ENCODE results near the gene FAM241A. TPM values are rescaled to one million over a fixed set of nuclear protein-coding genes. Genes with fewer than 3 reads are reported as not detected.
"Not testable (repeated sequence)": the region's sequence is repeated elsewhere in the genome, so short reads cannot be mapped to it uniquely, and the experiment has no call there.

Gene FAM241A
- polyA plus RNA-seq, 5 donors = 2.2 to 3.6 (median 2.8) TPM

DNA sequence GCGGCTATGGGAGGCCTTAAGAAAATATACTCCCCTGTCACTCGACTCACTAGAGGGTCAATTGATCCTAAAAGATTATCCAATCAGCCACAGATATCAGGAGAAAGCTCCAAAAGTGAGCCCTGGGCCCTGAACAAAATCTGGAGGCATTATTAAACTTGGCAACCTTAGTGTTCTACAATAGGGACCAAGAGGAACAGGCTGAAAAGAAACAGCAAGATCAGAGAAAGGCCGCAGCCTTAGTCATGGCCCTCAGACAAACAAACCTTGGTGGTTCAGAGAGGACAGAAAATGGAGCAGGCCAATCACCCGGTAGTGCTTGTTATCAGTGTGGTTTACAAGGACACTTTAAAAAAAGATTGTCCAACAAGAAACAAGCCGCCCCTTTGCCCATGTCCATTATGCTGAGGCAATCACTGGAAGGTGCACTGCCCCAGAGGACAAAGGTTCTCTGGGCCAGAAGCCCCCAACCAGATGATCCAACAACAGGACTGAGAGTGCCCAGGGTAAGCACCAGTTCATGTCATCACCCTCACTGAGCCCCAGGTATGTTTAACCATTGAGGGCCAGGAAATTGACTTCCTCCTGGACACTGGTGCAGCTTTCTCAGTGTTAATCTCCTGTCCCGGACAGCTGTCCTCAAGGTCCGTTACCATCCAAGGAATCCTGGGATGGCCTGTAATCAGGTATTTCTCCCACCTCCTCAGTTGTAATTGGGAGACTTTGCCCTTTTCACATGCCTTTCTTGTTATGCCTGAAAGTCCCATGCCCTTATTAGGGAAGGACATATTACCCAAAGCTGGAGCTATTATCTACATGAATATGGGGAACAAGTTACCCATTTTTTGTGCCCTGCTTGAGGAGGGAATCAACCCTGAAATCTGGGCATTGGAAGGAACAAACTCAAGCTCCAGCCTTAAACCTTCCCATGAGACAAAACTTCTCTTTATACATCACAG lies 63.2 kb downstream of the FAM241A start:
- not testable (repeated sequence) for DNase-seq

DNA sequence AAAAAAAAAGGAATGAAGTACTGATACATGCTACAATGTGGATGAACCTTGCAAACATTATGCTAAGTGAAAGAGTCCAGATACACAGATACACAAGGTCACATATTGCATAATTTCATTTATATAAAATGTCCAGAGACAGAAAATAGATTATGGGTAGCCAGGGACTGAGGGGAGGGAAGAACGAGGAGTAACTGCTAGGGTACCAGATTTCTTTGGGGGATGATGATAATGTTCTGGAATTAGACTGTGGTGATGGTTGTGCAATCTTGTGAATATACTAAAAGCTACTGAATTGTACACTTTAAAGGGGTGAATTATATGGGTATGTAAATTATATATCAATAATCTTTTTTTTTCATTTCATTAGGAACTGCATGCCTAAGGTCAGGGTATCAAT lies 65.5 kb downstream of the FAM241A start:
- DNase-seq = no peak

DNA sequence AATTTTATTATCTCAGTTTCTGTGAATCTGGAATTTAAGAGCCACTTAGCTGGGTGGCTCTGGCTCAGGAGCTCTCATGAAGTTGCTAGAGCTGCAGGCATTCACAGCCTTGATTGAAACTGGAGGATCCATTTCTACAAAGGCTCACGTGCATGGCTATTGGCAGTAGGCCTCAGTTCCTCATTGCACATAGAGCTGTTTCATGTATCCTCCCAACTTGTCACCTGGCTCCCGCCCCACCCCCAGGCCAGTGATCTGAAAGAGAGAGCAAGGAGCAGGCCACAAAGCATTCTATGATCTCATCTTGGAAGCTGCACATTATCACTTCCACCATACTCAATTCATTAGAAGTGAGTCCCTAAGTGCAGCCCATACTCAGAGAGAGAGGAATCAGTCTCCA lies 67.8 kb downstream of the FAM241A start:
- DNase-seq = no peak

DNA sequence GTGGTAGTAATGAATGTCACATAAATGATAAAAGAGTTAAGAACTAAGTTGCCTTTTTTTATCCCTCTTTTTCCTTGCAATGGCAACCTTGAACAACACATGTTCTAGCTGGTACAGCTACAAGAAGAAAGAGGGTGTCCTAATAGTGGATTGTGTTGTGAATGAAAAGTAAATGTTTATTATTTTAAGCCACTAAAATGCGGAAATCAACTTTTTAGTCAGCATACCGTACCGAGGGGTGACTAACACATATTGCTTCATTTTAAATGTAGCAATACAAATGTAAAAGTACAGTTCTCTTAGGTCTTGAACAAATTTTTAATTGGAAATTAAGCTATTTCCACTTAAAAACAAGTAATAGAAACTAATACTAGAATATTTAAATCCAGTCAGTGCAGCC lies 68.6 kb downstream of the FAM241A start:
- no peak for DNase-seq

DNA sequence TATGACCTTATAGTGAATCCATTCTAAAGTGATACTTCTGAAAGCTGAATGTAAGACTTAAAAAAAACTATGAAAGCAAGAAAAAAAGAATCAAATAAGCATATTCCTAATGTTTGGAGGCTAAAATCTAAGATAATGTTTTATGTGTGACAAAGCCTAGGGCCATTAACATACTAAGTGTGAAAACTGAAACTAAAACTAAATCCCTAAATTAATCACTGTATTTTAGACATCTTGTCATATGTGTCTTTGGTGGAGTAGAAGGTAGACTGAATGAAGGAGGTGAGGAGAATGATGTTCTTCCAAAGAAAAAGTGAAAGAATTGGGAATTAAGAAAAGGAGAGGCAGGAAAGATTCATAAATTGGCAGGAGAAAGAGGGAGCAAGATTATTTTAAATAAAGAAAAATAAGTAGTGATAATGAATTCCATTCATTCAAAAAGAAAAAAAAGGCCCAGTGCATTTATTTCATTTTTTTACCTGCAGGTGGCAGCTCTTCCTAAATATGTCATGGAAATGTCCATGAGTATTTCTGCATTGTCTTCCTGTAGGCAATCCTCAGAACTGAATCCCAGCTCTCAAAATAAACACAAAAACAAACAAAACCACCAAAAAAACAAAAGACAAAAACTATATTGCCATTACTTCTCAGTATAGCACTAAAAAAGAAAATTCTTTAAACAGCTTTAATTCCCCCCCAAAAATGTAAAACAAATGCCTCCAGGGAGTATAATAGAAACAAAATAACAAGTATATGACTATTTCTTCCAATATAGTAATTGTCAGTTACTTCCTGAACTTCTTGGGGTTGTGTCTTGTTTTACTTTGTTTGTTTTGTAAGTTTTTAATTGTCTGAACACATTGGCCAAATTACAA lies 69.4 kb downstream of the FAM241A start:
- no peak for DNase-seq

DNA sequence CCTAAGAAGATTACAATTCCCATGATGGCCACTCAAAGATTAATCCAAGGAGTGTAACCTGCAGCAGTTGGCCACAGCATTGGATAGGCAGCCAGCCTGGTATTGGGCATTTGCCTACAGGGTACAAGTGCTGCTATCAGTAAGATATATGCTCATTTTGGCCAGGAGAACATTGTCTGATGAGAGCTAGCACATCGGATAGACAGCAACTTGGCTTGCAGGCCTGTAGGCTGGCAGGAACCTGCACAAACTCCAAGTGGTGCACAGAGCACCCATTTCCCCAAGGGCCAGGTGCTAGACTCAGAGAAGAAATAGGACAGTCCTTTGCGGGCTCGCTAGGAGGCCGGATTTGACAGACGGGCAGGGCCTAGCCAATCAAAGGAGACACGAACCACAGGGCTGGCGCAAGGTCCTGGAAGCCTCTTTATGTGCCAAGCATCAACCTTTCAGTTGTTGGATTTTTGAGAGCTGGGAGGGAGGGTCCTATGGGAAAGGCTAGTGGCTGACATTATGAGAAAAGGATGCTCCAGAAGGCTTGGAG lies 74.6 kb downstream of the FAM241A start:
- DNase-seq = no peak

DNA sequence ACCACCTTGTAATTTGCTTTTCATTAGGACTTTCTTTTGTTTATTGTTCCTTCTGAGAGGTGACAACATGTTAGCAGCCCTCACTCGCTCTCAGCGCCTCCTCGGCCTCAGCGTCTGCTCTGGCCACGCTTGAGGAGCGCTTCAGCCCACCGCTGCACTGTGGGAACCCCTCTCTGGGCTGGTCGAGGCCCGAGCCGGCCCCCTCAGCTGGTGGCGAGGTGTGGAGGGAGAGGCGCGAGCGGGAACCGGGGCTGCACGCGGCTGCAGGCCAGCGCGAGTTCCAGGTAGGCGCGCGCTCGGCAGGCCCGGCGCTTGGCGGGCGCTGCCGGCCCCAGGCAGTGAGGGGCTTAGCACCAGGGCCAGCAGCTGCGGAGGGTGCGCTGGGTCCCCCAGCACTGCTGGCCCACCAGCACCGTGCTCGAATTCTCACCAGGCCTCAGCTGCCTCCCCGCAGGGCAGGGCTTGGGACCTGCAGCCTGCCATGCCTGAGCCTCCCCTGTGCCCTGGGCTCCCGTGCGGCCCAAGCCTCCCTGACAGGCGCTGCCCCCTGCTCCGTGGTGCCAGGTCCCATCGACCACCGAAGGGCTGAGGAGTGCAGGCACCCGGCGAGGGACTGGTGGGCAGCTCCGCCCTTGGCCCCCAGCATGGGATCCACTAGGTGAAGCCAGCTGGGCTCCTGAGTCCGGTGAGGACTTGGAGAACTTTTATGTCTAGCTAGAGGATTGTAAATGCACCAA lies 77.1 kb downstream of the FAM241A start:
- no peak for DNase-seq

DNA sequence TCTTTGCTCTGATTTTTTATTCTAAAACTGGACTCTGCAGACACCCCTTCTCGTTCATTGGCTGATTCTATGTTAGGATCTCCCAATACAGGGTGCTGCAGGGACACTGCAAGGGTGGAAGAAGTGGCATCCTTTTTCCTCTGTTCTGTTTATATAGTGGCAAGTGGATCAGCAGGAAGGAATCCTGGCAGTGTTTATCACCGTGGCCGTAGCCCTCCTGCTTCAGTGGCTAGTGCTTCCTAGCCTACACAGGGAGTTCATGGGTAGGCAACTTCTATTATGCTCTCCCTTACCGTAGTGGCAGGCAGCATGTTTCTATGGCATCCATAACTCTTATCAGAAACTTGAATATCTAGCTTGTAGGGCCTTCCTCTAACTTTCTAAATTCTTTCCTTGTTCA lies 79.9 kb downstream of the FAM241A start:
- no peak for DNase-seq

DNA sequence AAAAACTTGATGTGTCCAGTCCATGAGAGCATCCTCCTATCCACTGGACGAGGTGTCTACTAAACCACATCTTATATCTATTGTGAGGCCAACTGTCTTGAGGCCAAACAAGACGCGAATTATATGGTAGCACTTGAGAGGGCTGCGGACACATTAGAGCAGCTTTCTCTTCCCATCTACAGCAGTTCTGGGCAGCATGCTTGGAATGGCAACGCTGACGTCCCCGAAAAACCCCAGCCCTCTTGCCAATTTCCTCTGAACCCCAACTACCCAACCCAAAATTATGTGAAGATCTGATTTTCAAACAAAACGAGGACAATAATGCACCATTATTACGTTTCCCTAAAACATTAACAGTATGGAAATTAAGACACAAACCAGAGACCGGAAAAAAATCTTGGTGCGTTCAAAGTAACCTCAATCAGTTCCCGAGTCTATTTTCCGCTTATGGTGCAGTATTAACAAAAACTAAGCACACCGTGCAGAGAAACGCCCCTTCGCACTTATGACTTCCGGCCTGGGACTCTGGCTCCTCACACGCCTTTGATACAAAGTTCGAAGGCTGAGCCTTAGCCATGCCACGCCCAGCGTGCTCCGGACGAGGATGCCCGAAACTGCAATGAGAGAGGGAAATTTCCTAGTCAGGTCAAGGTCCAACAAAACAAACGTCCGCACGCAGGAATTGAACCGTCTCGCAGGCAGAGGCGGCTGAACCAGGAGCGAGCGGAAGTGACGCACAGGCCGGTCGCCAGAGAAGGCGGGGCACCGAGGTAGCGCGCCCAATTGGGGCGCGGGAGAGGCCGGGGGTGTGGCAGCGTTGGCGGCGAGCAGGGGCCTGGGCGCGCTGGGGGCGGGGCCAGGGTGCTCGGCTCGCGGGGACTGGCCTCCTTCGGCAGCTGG lies 85.9 kb downstream of the FAM241A start:
- DNase-seq = peak; percentile 98 to 99

DNA sequence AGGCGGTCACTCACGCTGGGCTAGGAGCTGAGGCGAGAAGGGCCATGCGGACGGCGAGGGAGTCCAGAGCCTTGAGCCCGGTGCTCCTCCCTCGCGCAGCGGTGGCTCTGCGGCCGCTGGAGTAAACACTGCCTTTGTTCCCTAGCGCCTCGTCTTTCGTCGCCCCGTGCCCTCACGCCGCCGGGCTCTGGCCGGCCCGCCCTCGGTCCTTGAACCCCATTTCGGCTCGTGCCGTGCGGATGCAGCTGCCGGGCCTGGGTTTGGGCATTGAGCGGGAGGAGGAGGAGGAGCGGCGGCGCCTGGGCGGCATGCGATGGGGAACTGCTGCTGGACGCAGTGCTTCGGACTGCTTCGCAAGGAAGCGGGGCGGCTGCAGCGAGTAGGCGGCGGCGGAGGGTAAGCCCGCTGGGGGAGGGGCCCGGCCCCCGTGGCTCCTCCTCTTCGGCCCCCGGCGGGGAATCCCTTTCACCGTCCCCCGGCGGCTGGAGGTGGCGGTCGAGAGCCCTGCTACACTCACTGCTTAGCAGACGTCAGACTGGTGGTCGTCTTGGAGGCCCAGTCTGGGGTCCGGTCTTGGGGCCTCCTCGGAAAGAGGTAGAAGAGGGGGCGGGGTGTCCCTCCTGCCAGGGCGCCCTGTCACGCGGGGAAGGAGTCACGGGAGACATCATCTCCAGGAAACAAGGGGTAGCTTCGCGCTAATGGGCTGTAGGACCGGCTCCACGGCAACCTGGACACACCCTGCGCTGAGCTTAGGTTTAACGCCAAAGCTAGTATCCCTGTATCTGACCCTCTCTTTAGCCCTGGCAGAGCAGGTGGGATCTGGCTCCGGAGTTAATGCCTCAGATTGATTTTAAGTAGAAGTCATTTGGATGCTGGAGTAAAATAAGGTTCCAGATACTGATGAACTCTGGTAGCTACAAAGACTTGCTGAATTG lies 86.8 kb downstream of the FAM241A start, which contains the start of gene AP1AR:
AP1AR (plus strand) TSS at position 9 of the 935 bp plus-strand sequence; CDS start at position 314, 305 bp downstream.
- DNase-seq = peak; percentile 86

DNA sequence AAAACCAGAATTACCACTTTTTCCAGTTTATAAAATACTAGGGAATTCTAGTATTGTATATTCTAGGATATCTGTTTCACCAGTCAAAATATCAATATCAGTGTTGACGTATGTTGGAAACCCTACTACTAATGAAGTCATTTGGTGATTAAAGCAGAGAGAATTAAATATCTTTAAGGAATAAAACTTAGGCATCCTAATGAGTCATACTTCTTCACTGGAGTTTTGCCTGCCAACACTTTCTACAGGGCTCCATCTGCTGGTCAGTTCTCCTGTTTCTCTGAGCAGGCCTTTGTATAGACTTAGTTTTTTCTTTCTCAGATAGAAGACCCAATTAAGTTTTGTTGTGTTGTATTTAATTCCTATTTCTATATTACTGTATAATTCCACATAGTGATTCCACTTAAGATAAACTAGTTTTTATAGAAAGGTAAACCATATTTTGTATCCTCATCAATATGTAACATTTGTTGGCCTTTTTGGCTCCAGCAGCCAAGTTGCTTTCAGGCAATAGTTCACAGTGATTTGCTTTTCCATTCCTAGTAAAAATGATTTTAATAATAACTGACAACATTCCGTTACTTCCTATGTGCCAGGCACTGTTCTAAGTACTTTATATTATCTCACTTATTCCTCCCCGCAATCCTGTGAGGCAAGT lies 89.8 kb downstream of the FAM241A start:
- peak; percentile 30 to 59 for DNase-seq

DNA sequence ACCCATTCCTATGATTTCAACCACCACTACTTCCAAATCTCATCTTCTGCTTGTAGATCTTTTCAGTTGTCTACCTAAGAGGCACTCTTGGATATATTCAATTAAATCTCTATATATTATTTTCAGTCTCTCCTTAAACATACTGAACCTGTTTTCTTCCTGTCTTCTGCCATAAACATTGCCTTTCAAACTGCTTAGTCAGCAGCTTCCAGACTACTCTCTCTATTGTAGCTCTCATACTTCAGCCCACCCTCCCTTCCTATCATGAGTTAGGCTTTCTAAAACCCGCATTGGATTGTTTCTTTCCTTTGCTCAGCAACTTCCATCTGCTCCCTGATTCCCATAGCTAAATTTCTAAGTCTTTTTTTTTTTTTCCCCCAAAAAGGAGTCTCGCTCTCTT lies 90.8 kb downstream of the FAM241A start:
- no peak for DNase-seq

DNA sequence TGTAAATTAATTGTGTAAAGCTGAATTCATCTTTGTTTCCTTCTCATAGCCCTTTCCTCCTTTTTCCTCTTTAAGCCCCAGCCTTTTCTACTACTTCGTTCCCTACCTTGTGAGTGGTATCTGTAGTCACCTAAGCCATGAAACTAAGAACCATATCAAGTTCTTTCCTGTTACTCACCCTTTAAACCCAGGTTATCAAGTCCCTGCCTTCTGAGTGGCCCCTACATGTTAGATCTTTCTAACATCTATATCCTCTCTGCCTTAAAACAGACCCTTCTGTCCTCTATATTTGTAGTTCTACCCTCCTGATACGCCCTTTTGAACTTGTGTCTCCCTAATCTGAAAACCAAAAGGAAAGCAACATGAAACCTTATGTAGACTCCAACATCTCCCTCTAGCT lies 93.6 kb downstream of the FAM241A start:
- no peak for DNase-seq

Other genes with a start within 250 kb of the FAM241A start
- gene AP1AR, start 86.3 kb downstream of the FAM241A start, polyA plus RNA-seq (ENCODE audit: insufficient read depth in 1 of 5, insufficient read length in 5 of 5, low replicate concordance in 1 of 5) = 10 to 100 TPM; 26.6 to 37.3 (median 32.2) TPM
- gene TIFA, start 140.4 kb downstream of the FAM241A start, polyA plus RNA-seq (ENCODE audit: insufficient read depth in 1 of 5, insufficient read length in 5 of 5, low replicate concordance in 1 of 5) = 10 to 100 TPM; 11.9 to 20.1 (median 16.7) TPM
- 10 to 100 TPM; 11.2 to 26.7 (median 19.6) TPM for gene ALPK1, start 151.9 kb downstream of the FAM241A start, polyA plus RNA-seq (ENCODE audit: insufficient read depth in 1 of 5, insufficient read length in 5 of 5, low replicate concordance in 1 of 5)

Measured in right lung (tissue), 5 donors.